Measurements from ENCODE around the gene MAMDC2. TPM values are rescaled to one million over a fixed set of nuclear protein-coding genes. Genes with fewer than 3 reads are reported as not detected.

MAMDC2 gene
- polyA plus RNA-seq, 1 experiment: 28.0 TPM

GRCh38 chr9:70000469-70000868 is 43.2 kb upstream of the MAMDC2 start:
- H3K36me3 ChIP-seq (ENCODE audit: control insufficient read depth, insufficient read depth, low read length): no peaks in the 10 kb centered on the region
- TF ChIP-seq CTCF (IDR thresholded peaks at IDR 0.05; ENCODE audit: insufficient read depth, low read depth, low read length): no peak
- DNase-seq (ENCODE audit: low read depth): no peak
- POLR2A ChIA-PET: no interaction called here
- H3K27me3 ChIP-seq (ENCODE audit: control insufficient read depth, insufficient read depth, low read length): no peaks in the 10 kb centered on the region
- H3K4me3 ChIP-seq (ENCODE audit: low read depth, low read length): no peak overlapping the region
- CTCF ChIA-PET: no interaction called here

- TF ChIP-seq CTCF (IDR thresholded peaks at IDR 0.05; ENCODE audit: insufficient read depth, low read depth, low read length): no peak
- no peaks in the 10 kb centered on the region for H3K36me3 ChIP-seq (ENCODE audit: control insufficient read depth, insufficient read depth, low read length)
- no peak for DNase-seq (ENCODE audit: low read depth)
- H3K27me3 ChIP-seq (ENCODE audit: control insufficient read depth, insufficient read depth, low read length): no peaks in the 10 kb centered on the region
- POLR2A ChIA-PET: no interaction called here
- CTCF ChIA-PET: interaction anchor here (0.6 to 3.5 kb wide), 3 partner anchors 33 to 170 kb away, joined by 3 to 12 read pairs (median 3); no protein-coding TSS in a partner anchor
- no peak overlapping the region for H3K4me3 ChIP-seq (ENCODE audit: low read depth, low read length)
Measured at GRCh38 chr9:70003901-70004714, 39.5 kb upstream of the MAMDC2 start.

GRCh38 chr9:70006306-70006705 is 37.3 kb upstream of the MAMDC2 start:
- POLR2A ChIA-PET: no interaction called here
- CTCF ChIA-PET: interaction anchor here (0.8 kb wide), 1 partner anchor 15 kb away, joined by 3 read pairs; no protein-coding TSS in a partner anchor
- Histone ChIP-seq H3K36me3 (ENCODE audit: control insufficient read depth, insufficient read depth, low read length) (no peaks in the 10 kb centered on the region), H3K27me3 (ENCODE audit: control insufficient read depth, insufficient read depth, low read length) (no peaks in the 10 kb centered on the region), H3K4me3 (ENCODE audit: low read depth, low read length) (no peak overlapping the region)
- DNase-seq (ENCODE audit: low read depth): no peak
- TF ChIP-seq CTCF (IDR thresholded peaks at IDR 0.05; ENCODE audit: insufficient read depth, low read depth, low read length): no peak

GRCh38 chr9:70007831-70008230 is 35.8 kb upstream of the MAMDC2 start:
- DNase-seq (ENCODE audit: low read depth): no peak
- no peaks in the 10 kb centered on the region for H3K36me3 ChIP-seq (ENCODE audit: control insufficient read depth, insufficient read depth, low read length)
- TF ChIP-seq CTCF (IDR thresholded peaks at IDR 0.05; ENCODE audit: insufficient read depth, low read depth, low read length): no peak
- POLR2A ChIA-PET: no interaction called here
- H3K27me3 ChIP-seq (ENCODE audit: control insufficient read depth, insufficient read depth, low read length): no peaks in the 10 kb centered on the region
- CTCF ChIA-PET: interaction anchor here (1.0 kb wide), 1 partner anchor 12 kb away, joined by 3 read pairs; no protein-coding TSS in a partner anchor
- no peak overlapping the region for H3K4me3 ChIP-seq (ENCODE audit: low read depth, low read length)

GRCh38 chr9:70010015-70010414 is 33.6 kb upstream of the MAMDC2 start:
- no peaks in the 10 kb centered on the region for H3K36me3 ChIP-seq (ENCODE audit: control insufficient read depth, insufficient read depth, low read length)
- no peak overlapping the region for H3K4me3 ChIP-seq (ENCODE audit: low read depth, low read length)
- no peak for TF ChIP-seq CTCF (IDR thresholded peaks at IDR 0.05; ENCODE audit: insufficient read depth, low read depth, low read length)
- CTCF ChIA-PET: no interaction called here
- POLR2A ChIA-PET: no interaction called here
- H3K27me3 ChIP-seq (ENCODE audit: control insufficient read depth, insufficient read depth, low read length): no peaks in the 10 kb centered on the region
- DNase-seq (ENCODE audit: low read depth): no peak

Measured in BJ (cell line).